HG03565 (cell line): ENCODE data around the gene EPHX1.
"Not testable (repeated sequence)": the region's sequence is repeated elsewhere in the genome, so short reads cannot be mapped to it uniquely, and the experiment has no call there.

Experiments
- ATAC-seq: cut with Tn5 transposase; IDR thresholded peaks from one replicate; pipeline ENCODE4 v1.9.1; 2021; ENCODE audit warnings: mild to moderate bottlenecking, moderate library complexity; ENCODE audit not compliant: unreplicated experiment

The EPHX1 gene

GRCh38 chr1:225880222-225880588 lies 70.3 kb downstream of the EPHX1 start:
- ATAC-seq = no peak

- ATAC-seq = no peak
These were observed 70.7 kb downstream of the EPHX1 start for GRCh38 chr1:225880636-225881035.

GRCh38 chr1:225881081-225881958 lies 71.4 kb downstream of the EPHX1 start:
- no peak for ATAC-seq

GRCh38 chr1:225881959-225882693 lies 72.2 kb downstream of the EPHX1 start, which contains the start of gene TMEM63A:
Gene TMEM63A (minus strand): TSS chr1:225882380. CDS start chr1:225877580, 4,800 bp downstream.
- ATAC-seq = peak; percentile 70

GRCh38 chr1:225882694-225883615 lies 73.0 kb downstream of the EPHX1 start:
- ATAC-seq = peak; percentile 3

GRCh38 chr1:225883616-225884265 lies 73.8 kb downstream of the EPHX1 start:
- ATAC-seq = no peak

GRCh38 chr1:225885336-225885735 lies 75.4 kb downstream of the EPHX1 start:
- ATAC-seq = no peak

- no peak for ATAC-seq
These were observed 76.5 kb downstream of the EPHX1 start for GRCh38 chr1:225886159-225887029.

- ATAC-seq = no peak
These were observed 77.0 kb downstream of the EPHX1 start for GRCh38 chr1:225887030-225887314.

- ATAC-seq = not testable (repeated sequence)
These were observed 77.8 kb downstream of the EPHX1 start for GRCh38 chr1:225887554-225888288.

- ATAC-seq = no peak
These were observed 78.5 kb downstream of the EPHX1 start for GRCh38 chr1:225888289-225888897.

GRCh38 chr1:225888898-225889601 lies 79.1 kb downstream of the EPHX1 start, which contains the start of gene LEFTY1:
Gene LEFTY1 (minus strand): TSS chr1:225889146. CDS start chr1:225889066, 80 bp downstream.
- no peak for ATAC-seq

GRCh38 chr1:225889743-225890142 lies 79.8 kb downstream of the EPHX1 start:
- ATAC-seq = no peak

GRCh38 chr1:225890346-225891228 lies 80.7 kb downstream of the EPHX1 start:
- ATAC-seq = no peak

GRCh38 chr1:225891229-225891972 lies 81.5 kb downstream of the EPHX1 start:
- no peak for ATAC-seq

- no peak for ATAC-seq
These were observed 82.4 kb downstream of the EPHX1 start for GRCh38 chr1:225892307-225892706.
